Uterus (tissue), 4 donors: ENCODE results near the gene MMP3. TPM values are rescaled to one million over a fixed set of nuclear protein-coding genes. Genes with fewer than 3 reads are reported as not detected.

Experiments
- DNase-seq, 2 donors: peaks; one replicate each; pipeline ENCODE4 v3.0.0-alpha.2; 2019 to 2020
- H3K27ac ChIP-seq, 2 donors: fragments of 200-600 bp; sonication (generic); 1 replicate in 1 of 2; 2 replicates in 1 of 2; pipeline ENCODE4 v1.5.1; 2016 to 2018
- H3K27me3 ChIP-seq, 2 donors: fragments of 200-600 bp; sonication (generic); one replicate each; pipeline ENCODE4 v1.5.1; 2018 to 2019; ENCODE audit warnings: control low read depth in 1 of 2
- H3K36me3 ChIP-seq, 2 donors: fragments of 200-600 bp; sonication (generic); one replicate each; pipeline ENCODE4 v1.5.1; 2019; ENCODE audit warnings: control low read depth in 1 of 2
- H3K4me1 ChIP-seq, 2 donors: fragments of 200-600 bp; sonication (generic); one replicate each; pipeline ENCODE4 v1.5.1; 2018 to 2019; ENCODE audit warnings: control low read depth in 1 of 2
- H3K4me3 ChIP-seq, 2 donors: fragments of 200-600 bp; sonication (generic); 1 replicate in 1 of 2; 2 replicates in 1 of 2; pipeline ENCODE4 v1.5.1; 2018 to 2019; ENCODE audit warnings: mild to moderate bottlenecking in 1 of 2
- H3K9me3 ChIP-seq, 2 donors: fragments of 200-600 bp; sonication (generic); one replicate each; pipeline ENCODE4 v1.5.1; 2019; ENCODE audit warnings: control low read depth in 1 of 2
- CTCF ChIP-seq, 4 experiments: fragments of 200-600 bp in 2 of 4; fragments of 450-650 bp in 2 of 4; sonication (generic) in 2 of 4; IDR thresholded peaks; one replicate each; pipeline ENCODE4 v1.5.1; 2016 to 2019; ENCODE audit warnings: antibody characterized with exemption in 4 of 4, mild to moderate bottlenecking in 2 of 4, moderate library complexity in 1 of 4
- POLR2A ChIP-seq, 2 donors: fragments of 450-650 bp; IDR thresholded peaks; one replicate each; pipeline ENCODE4 v1.6.1; 2016; ENCODE audit warnings: antibody characterized with exemption in 2 of 2, mild to moderate bottlenecking in 1 of 2, moderate library complexity in 1 of 2
- intact Hi-C: fragments of 100-400 bp; cut with DNase I; formaldehyde crosslinking; loops from one replicate; pipeline ENCODE4 v1.15.1; 2023; ENCODE audit warnings: low total_unique reads
- total RNA-seq, 4 donors: library from RNA; depleted of rRNA in 3 of 4; stranded (reverse); fragments of >200 nt in 3 of 4; gene quantifications; one replicate each; pipeline versions ENCODE4 v1.1.0 to v1.2.4, GENCODE V29; 2014 to 2023
- donor health status: DM: yes; HTN: yes; CAD: no.

Gene MMP3
- total RNA-seq, 4 donors from 2014 or later = not detected

- no peak for DNase-seq
- intact Hi-C loops = no loop called here
- H3K27ac ChIP-seq = no peak overlapping the region
- H3K4me3 ChIP-seq = no peak overlapping the region
- no peaks in the 10 kb centered on the region for H3K27me3 ChIP-seq
- TF ChIP-seq POLR2A (IDR thresholded peaks at IDR 0.05) = no peak
- no peak for TF ChIP-seq CTCF (IDR thresholded peaks at IDR 0.05)
- H3K4me1 ChIP-seq = no peaks in the 10 kb centered on the region
- H3K9me3 ChIP-seq = no peaks in the 10 kb centered on the region
- no peaks in the 10 kb centered on the region for H3K36me3 ChIP-seq
These were observed 32.3 kb downstream of the MMP3 start for GRCh38 chr11:102810950-102811660.

GRCh38 chr11:102809971-102810370 lies 33.4 kb downstream of the MMP3 start:
- H3K27me3 ChIP-seq = no peaks in the 10 kb centered on the region
- H3K9me3 ChIP-seq = no peaks in the 10 kb centered on the region
- no peak overlapping the region for H3K4me3 ChIP-seq
- H3K36me3 ChIP-seq = no peaks in the 10 kb centered on the region
- intact Hi-C loops = no loop called here
- no peak overlapping the region for H3K27ac ChIP-seq
- TF ChIP-seq CTCF (IDR thresholded peaks at IDR 0.05) = no peak
- TF ChIP-seq POLR2A (IDR thresholded peaks at IDR 0.05) = no peak
- H3K4me1 ChIP-seq = no peaks in the 10 kb centered on the region
- no peak for DNase-seq

GRCh38 chr11:102807921-102808320 lies 35.5 kb downstream of the MMP3 start:
- no peak for TF ChIP-seq CTCF (IDR thresholded peaks at IDR 0.05)
- no peak for TF ChIP-seq POLR2A (IDR thresholded peaks at IDR 0.05)
- Histone ChIP-seq H3K27me3 (no peaks in the 10 kb centered on the region), H3K9me3 (no peaks in the 10 kb centered on the region), H3K4me3 (no peak overlapping the region), H3K4me1 (no peaks in the 10 kb centered on the region), H3K36me3 (no peaks in the 10 kb centered on the region), H3K27ac (no peak overlapping the region)
- intact Hi-C loops = no loop called here
- DNase-seq = no peak

- no peaks in the 10 kb centered on the region for H3K4me1 ChIP-seq
- no peak for DNase-seq
- no peaks in the 10 kb centered on the region for H3K36me3 ChIP-seq
- TF ChIP-seq CTCF (IDR thresholded peaks at IDR 0.05) = no peak
- no peak overlapping the region for H3K4me3 ChIP-seq
- intact Hi-C loops = no loop called here
- H3K9me3 ChIP-seq = no peaks in the 10 kb centered on the region
- no peak overlapping the region for H3K27ac ChIP-seq
- no peaks in the 10 kb centered on the region for H3K27me3 ChIP-seq
These were observed 37.1 kb downstream of the MMP3 start for GRCh38 chr11:102806296-102806695.

GRCh38 chr11:102802341-102802740 lies 41.1 kb downstream of the MMP3 start:
- Histone ChIP-seq H3K9me3 (no peaks in the 10 kb centered on the region), H3K27me3 (no peaks in the 10 kb centered on the region), H3K27ac (no peak overlapping the region), H3K4me3 (no peak overlapping the region), H3K4me1 (no peaks in the 10 kb centered on the region), H3K36me3 (no peaks in the 10 kb centered on the region)
- TF ChIP-seq CTCF (IDR thresholded peaks at IDR 0.05) (no peak), POLR2A (IDR thresholded peaks at IDR 0.05) (no peak)
- intact Hi-C loops = no loop called here
- no peak for DNase-seq
